Choroid plexus epithelial cell (primary cell): ENCODE results near the gene REXO1.
A peak's percentile ranks its signal among the peaks of the same experiment; 100 is the strongest.

Source experiments
- DNase-seq: peaks from one replicate; pipeline ENCODE4 v3.0.0-alpha.2; 2010; ENCODE audit warnings: low read depth
- H3K4me3 ChIP-seq: 2 replicates; pipeline ENCODE4 v1.5.1; 2011; ENCODE audit warnings: low read depth, mild to moderate bottlenecking, control low read depth, low read length, moderate library complexity
- CTCF ChIP-seq: conservative IDR thresholded peaks from 2 replicates; pipeline ENCODE4 v1.5.1; 2011; ENCODE audit warnings: low read depth, mild to moderate bottlenecking, control low read depth, inconsistent platforms, low read length, moderate library complexity

REXO1 gene

GRCh38 chr19:1777149-1777548 lies 71.1 kb downstream of the REXO1 start:
- H3K4me3 ChIP-seq: no peak overlapping the region
- no peak for DNase-seq
- no peak for TF ChIP-seq CTCF

- no peak overlapping the region for H3K4me3 ChIP-seq
- DNase-seq: no peak
- TF ChIP-seq CTCF: no peak
Measured at GRCh38 chr19:1776606-1777147, 71.6 kb downstream of the REXO1 start.

GRCh38 chr19:1775951-1776605 lies 72.2 kb downstream of the REXO1 start:
- TF ChIP-seq CTCF: no peak
- H3K4me3 ChIP-seq: no peak overlapping the region
- no peak for DNase-seq

- H3K4me3 ChIP-seq: no peak overlapping the region
- peak; percentile 48 for TF ChIP-seq CTCF
- DNase-seq: peak; percentile 22
Measured at GRCh38 chr19:1774989-1775772, 73.1 kb downstream of the REXO1 start.

GRCh38 chr19:1773184-1773583 lies 75.1 kb downstream of the REXO1 start:
- DNase-seq: peak; percentile 28
- no peak for TF ChIP-seq CTCF
- H3K4me3 ChIP-seq: no peak overlapping the region

GRCh38 chr19:1770866-1771576 lies 77.3 kb downstream of the REXO1 start:
- no peak for TF ChIP-seq CTCF
- H3K4me3 ChIP-seq: no peak overlapping the region
- DNase-seq: no peak
